Hematopoietic multipotent progenitor cell (in vitro differentiated cells): ENCODE data around the gene GRAMD1A. TPM values are rescaled to one million over a fixed set of nuclear protein-coding genes. Genes with fewer than 3 reads are reported as not detected.
"Not testable (repeated sequence)": the region's sequence is repeated elsewhere in the genome, so short reads cannot be mapped to it uniquely, and the experiment has no call there.

Experiments
- DNase-seq, 3 donors: peaks; one replicate each; pipeline ENCODE4 v3.0.0-alpha.2; 2011 to 2015; ENCODE audit warnings: low read depth in 2 of 3, low spot score in 2 of 3
- total RNA-seq: library from RNA; depleted of rRNA; stranded (reverse); fragments of >200 nt; gene quantifications from one replicate; pipeline ENCODE4 v1.2.3, GENCODE V29; 2012

The GRAMD1A gene
- total RNA-seq, 1 donor: 57.4 TPM

DNA sequence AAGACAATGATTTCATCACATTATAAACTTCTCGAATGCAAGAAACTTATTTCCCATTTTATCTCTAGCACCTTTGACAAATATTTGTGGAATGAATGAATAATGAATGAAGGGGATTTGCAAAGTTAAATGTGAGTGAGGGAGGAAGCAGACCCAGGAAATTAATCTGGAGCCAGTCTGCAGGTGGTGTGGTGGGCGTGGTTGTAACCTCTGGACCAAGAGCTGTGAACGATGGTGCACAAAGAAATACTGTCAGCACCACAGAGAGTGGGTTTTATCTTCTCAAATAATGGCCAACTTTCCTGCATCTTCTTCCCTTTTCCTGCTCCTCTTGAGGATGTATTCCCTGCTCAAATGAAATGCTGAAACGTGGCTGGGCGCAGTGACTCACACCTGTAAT lies 25.1 kb upstream of the GRAMD1A start:
- no peak for DNase-seq

DNA sequence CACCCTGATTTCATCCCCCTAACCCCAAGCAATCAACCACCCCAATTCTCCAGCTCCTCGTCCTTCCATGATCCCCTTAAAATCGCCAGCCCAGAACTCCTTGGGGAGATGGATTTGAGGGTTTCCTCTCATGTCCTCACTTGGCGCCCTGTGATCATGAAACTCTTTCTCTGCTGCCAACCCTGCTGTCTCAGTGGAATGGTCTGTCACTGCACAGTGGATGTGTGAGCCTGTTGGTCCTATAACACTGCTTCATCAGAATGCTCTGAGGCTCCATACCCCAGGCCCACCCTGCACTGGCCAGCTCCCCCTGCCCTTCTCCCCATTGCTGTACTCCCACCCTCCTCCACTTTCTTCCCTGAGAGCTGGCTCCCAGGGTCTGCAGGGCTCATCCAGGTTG lies 23.5 kb upstream of the GRAMD1A start:
- no peak for DNase-seq

DNA sequence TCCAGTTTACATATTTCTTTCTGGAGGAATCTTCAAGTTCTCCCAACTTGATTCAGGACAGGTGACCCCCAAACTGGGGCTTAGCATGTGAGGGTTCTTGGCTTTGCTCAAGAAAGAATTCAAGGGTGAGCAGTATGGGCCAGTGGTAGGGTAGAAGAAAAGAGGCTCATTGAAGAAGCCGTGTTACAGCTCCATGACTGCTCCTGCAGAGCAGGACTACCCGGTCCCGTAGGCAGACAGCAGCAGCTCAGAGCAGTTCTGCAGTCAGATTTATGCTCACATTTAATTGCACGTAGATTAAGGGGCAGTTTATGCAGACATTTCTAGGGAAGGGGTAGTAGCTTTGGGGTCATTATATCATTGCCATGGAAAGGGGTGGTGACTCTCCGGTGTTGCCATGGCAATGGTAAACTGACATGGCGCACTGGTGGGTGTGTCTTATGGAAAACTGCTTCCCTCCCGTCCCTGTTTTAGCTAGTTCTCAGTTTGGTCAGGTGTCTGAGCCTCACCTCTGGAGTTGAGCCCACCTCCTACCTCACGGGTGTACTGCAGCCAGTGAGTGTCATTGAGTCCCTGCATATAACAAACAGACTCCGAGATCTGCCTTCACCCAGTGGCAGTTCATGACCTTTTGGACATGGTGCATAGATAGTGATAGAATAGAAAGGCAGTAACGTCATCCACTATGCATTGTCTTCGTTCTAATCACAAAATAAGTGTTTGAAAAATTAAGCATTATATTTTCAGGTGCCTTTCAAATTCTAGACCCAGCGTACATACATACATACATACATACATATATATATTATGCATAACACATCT lies 20.1 kb upstream of the GRAMD1A start:
- no peak for DNase-seq

DNA sequence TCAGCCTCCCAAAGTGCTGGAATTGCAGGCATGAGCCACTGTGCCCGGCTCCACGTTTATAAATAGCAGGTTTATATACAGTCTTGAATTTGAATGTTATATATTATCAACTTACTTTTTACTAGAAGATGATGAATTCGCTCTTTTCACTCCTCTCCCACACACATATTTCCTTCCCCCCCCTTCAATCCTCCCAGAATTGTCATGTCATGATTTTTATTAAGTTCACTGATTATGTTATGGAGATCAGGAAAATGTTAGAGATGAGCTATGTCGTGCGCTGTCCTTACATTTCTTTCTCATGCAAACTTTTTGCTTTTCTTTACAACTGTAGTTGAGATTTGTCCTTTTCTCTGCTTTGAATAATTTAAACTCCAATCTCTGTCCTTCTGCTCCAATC lies 17.8 kb upstream of the GRAMD1A start:
- no peak for DNase-seq

- DNase-seq: no peak
Measured at GRCh38 chr19:34983786-34984185, 16.3 kb upstream of the GRAMD1A start.

DNA sequence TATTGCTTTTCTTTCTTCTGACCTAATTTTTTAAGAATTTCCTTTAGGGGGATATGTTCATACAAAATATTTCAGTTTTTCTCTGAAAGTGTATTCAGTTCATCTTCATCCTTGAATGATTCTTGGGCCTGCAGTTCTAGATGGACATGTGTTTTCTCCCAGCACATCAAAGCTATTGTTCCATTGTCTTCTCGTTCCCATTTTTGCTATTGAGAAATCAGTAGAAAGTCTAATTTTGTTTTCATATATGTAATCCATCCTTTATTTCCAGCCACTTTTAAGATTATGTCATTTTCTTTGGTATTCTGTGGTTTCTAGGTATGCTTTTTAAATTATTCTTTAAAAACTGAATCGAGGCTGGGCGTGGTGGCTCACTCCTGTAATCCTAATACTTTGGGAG lies 15.8 kb upstream of the GRAMD1A start:
- DNase-seq: no peak

DNA sequence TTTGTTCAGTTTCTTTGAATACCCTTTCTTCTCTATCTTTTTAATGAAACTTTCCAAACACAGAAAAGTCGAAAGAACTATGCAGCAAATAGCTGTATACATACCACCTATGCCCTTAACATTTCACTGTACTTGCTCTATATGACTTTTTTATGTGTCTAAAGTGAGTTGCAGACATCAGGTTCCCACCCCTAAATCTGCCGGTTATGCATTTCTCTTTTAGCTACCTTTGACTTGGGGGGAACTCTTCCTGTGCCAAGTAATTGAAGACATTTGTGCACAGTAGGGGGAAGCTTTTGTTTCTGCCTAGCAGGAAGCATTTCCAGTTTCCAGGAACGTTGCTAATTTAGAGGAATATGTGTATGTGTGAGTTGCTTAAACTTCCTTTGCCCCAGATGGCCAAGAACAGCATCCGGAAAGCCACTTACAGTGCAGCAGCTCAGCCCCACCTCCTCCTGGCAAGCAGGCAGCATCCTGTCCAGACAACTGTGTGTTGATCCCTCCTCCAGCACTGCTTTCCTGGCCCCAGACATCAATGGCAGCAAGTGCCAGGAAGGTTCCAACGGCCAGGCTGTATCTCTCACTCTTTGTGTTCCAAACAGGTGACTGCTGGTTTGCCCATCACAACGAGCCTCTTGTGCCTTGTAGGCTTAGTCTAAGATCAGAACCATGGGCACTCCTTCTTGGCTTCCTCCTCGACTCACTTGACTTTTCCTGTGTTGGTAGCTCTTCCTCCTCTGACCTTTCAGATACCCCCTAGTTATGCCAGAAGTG lies 14.7 kb upstream of the GRAMD1A start:
- DNase-seq: no peak

GRCh38 chr19:34988119-34988518 lies 12.0 kb upstream of the GRAMD1A start:
- no peak for DNase-seq

GRCh38 chr19:34989298-34989697 lies 10.8 kb upstream of the GRAMD1A start:
- DNase-seq: no peak

DNA sequence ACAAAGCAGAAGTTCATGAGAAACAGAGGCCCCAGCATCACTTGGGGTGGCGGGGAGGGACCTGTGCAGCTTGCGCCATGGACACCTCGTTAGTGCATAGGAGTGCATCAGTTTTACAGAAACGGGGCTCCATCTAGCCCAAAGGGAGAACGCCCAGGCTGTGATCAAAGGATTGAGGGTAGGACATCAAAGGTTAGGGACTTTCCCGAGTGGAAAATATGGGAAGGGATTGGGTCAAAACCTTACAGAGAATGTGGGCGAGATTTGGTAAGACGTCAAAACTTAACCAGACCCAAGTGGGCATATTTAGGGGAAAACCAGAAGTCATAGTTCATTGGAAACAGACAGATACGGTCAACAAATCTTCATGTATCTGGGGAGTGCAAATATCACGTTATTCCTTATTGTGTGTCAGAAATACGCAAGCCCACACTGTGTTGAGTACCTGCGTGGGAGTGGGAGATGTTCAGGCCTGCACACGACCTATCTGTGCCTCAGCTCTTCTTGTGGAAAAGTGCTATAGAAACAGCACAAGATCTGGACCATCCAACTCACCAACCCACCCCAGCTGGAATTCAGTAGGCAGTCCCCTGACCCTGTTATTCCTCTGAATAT lies 9.4 kb upstream of the GRAMD1A start:
- DNase-seq: no peak

GRCh38 chr19:34991542-34992333 lies 8.4 kb upstream of the GRAMD1A start:
- no peak for DNase-seq

DNA sequence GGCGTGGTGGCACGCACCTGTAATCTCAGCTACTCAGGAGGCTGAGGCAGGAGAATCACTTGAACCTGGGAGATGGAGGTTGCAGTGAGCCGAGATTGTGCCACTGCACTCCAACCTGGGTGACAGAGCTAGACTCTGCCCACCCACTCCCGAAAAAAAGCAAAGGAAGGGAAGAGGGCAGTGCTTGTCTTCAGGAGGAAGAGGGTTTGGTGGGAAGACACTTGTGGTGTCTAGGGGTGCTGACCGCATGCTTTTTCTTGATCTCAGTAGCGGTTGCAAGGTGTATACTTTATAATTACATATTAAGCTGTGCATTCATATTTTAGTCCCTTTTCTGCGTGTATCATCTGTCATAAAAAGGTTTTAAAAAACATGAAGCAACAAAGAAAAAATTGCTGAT lies 7.5 kb upstream of the GRAMD1A start:
- DNase-seq: not testable (repeated sequence)

DNA sequence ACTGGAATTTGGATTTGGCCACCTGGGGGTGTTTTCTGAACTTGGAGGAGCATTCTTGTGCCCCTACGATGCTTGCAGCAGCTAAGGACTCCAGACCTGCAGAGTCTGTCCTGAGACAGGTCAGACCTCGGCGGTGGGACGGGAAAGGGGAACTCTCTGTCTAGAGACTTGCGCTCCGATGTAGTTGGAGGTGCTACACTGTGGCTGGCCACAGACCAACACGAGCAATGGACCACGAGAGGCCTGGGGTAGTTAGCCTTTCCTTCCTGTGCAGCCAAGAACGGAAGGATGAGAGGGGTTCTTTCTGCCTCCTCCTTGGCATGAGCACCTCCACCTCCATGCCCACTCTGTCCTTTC lies 5.9 kb upstream of the GRAMD1A start:
- DNase-seq: no peak

DNA sequence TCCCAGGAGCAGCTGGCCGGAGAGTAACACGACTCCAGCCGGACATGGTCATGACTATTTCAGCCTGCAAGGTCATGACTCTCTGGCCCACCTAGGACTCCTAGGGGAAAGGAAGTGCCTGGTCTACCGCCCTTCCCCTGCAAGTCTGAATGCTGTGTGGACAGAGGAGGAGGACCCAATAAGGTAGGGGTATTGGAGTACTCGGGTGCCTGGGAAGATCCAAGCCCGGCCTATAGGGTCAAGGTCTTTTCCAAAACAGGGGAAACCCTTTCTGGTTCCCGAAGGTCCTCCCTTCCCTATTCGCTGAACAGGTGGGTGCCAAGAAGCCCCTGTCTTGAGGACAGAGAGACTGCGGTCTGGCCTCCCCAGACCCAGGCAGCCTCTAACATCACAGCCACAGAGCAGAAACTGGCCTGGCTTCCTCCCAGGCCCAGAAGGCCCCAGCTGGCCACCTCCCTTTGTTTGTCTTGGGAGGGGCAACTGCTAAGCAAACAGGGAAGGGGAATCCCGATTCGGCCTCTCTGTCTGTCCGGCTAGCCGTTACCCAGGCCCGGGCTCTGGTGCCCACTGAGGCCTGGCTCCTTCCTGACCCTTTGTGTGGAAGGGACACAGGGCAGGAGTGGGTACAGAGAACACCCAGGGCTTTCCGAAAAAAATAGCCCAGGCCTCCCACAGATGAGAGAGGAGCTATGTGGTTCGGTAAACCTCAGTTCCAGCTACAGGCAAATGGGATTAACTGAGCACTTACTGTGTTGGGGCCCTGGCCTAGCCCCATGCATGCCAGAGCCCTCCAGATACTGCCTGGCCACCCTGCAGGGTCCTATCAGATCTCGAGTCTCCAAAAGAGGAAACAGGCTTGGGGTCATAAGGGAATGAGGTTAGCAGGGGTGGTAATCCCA lies 5.2 kb upstream of the GRAMD1A start:
- DNase-seq: no peak

- no peak for DNase-seq
Measured at GRCh38 chr19:34995551-34995950, 4.6 kb upstream of the GRAMD1A start.

- DNase-seq: peak in 2 of 3 donors; percentile 47 to 70
Measured at GRCh38 chr19:34997071-34997617, 3.0 kb upstream of the GRAMD1A start.

GRCh38 chr19:34998224-34998623 lies 1.9 kb upstream of the GRAMD1A start:
- DNase-seq: not testable (repeated sequence)

- DNase-seq: peak in 1 of 3 donors; percentile 66
Measured at GRCh38 chr19:34998777-34999497, 1.2 kb upstream of the GRAMD1A start.

- no peak for DNase-seq
Measured at GRCh38 chr19:35000338-35000646, 169 bp downstream of the GRAMD1A start.
